Effector memory CD4-positive, alpha-beta T cell (primary cell): ENCODE results near the gene LRBA.

ENCODE experiments used
- DNase-seq, 3 donors: peaks; one replicate each; pipeline ENCODE4 v3.0.0-alpha.2; 2020
- H3K27ac ChIP-seq: 2 replicates; pipeline ENCODE4 v1.7.0; 2013; ENCODE audit warnings: mild to moderate bottlenecking, low read length, moderate library complexity; ENCODE audit not compliant: insufficient read depth, poor library complexity, severe bottlenecking
- H3K27me3 ChIP-seq: replicated peaks from 2 replicates; pipeline ENCODE4 v1.7.0; 2013; ENCODE audit warnings: mild to moderate bottlenecking, low read length; ENCODE audit not compliant: insufficient read depth, control insufficient read depth, poor library complexity, severe bottlenecking
- H3K36me3 ChIP-seq: 2 replicates; pipeline ENCODE4 v1.7.0; 2013; ENCODE audit warnings: mild to moderate bottlenecking, low read length, moderate library complexity; ENCODE audit not compliant: control insufficient read depth, insufficient read depth
- H3K4me1 ChIP-seq: 2 replicates; pipeline ENCODE4 v1.7.0; 2013; ENCODE audit warnings: low read length, mild to moderate bottlenecking; ENCODE audit not compliant: control insufficient read depth, insufficient read depth, poor library complexity, severe bottlenecking
- H3K4me3 ChIP-seq: 2 replicates; pipeline ENCODE4 v1.7.0; 2013; ENCODE audit warnings: low read length, low read depth, mild to moderate bottlenecking; ENCODE audit not compliant: insufficient read depth, poor library complexity, severe bottlenecking
- H3K9me3 ChIP-seq: 2 replicates; pipeline ENCODE4 v1.7.0; 2013; ENCODE audit warnings: mild to moderate bottlenecking, low read length, moderate library complexity; ENCODE audit not compliant: control insufficient read depth

Gene LRBA

GRCh38 chr4:150588316-150588715, 426.8 kb downstream of the LRBA start:
- Histone ChIP-seq H3K4me1 (no peaks in the 10 kb centered on the region), H3K9me3 (no peaks in the 10 kb centered on the region), H3K4me3 (no peak overlapping the region), H3K36me3 (peaks cover 21% of the 10 kb centered on the region), H3K27me3 (no peaks in the 10 kb centered on the region), H3K27ac (no peak overlapping the region)
- no peak for DNase-seq

GRCh38 chr4:150586162-150586810, 428.8 kb downstream of the LRBA start:
- Histone ChIP-seq H3K27ac (no peak overlapping the region), H3K4me1 (no peaks in the 10 kb centered on the region), H3K36me3 (peaks cover 33% of the 10 kb centered on the region), H3K9me3 (no peaks in the 10 kb centered on the region), H3K27me3 (no peaks in the 10 kb centered on the region), H3K4me3 (no peak overlapping the region)
- no peak for DNase-seq

- Histone ChIP-seq H3K27me3 (no peaks in the 10 kb centered on the region), H3K4me3 (no peak overlapping the region), H3K36me3 (peaks cover 30% of the 10 kb centered on the region), H3K4me1 (no peaks in the 10 kb centered on the region), H3K27ac (no peak overlapping the region), H3K9me3 (no peaks in the 10 kb centered on the region)
- no peak for DNase-seq
These were observed 429.5 kb downstream of the LRBA start for GRCh38 chr4:150585611-150586010.

- DNase-seq = no peak
- Histone ChIP-seq H3K27me3 (no peaks in the 10 kb centered on the region), H3K27ac (no peak overlapping the region), H3K4me3 (no peak overlapping the region), H3K36me3 (peaks cover 30% of the 10 kb centered on the region), H3K9me3 (no peaks in the 10 kb centered on the region), H3K4me1 (no peaks in the 10 kb centered on the region)
These were observed 430.8 kb downstream of the LRBA start for GRCh38 chr4:150584111-150584915.

- Histone ChIP-seq H3K27me3 (no peaks in the 10 kb centered on the region), H3K4me3 (no peak overlapping the region), H3K4me1 (no peaks in the 10 kb centered on the region), H3K9me3 (no peaks in the 10 kb centered on the region), H3K36me3 (peaks cover 30% of the 10 kb centered on the region), H3K27ac (no peak overlapping the region)
- no peak for DNase-seq
These were observed 431.6 kb downstream of the LRBA start for GRCh38 chr4:150583287-150584110.

- Histone ChIP-seq H3K4me1 (no peaks in the 10 kb centered on the region), H3K4me3 (no peak overlapping the region), H3K36me3 (peaks cover 30% of the 10 kb centered on the region), H3K9me3 (no peaks in the 10 kb centered on the region), H3K27me3 (no peaks in the 10 kb centered on the region), H3K27ac (no peak overlapping the region)
- DNase-seq = no peak
These were observed 432.2 kb downstream of the LRBA start for GRCh38 chr4:150582873-150583286.

- no peak within 1 kb of the TSS for H3K4me3 ChIP-seq
- no peak for DNase-seq
- H3K27ac ChIP-seq = no peak within 1 kb of the TSS
- no peaks in the 10 kb centered on the region for H3K27me3 ChIP-seq
- H3K9me3 ChIP-seq = no peaks in the 10 kb centered on the region
- H3K4me1 ChIP-seq = no peaks in the 10 kb centered on the region
- peaks cover 30% of the 10 kb centered on the region for H3K36me3 ChIP-seq
These were observed 432.8 kb downstream of the LRBA start, which contains the start of gene MAB21L2 for GRCh38 chr4:150582146-150582872. Gene MAB21L2 (plus strand): TSS chr4:150582151. CDS start chr4:150583030, 879 bp downstream.

GRCh38 chr4:150581641-150582051, 433.4 kb downstream of the LRBA start:
- no peak for DNase-seq
- H3K9me3 ChIP-seq = no peaks in the 10 kb centered on the region
- H3K27me3 ChIP-seq = no peaks in the 10 kb centered on the region
- peaks cover 30% of the 10 kb centered on the region for H3K36me3 ChIP-seq
- no peaks in the 10 kb centered on the region for H3K4me1 ChIP-seq
- H3K27ac ChIP-seq = no peak overlapping the region
- no peak overlapping the region for H3K4me3 ChIP-seq

- H3K27me3 ChIP-seq = no peaks in the 10 kb centered on the region
- DNase-seq = no peak
- H3K27ac ChIP-seq = no peak overlapping the region
- peaks cover 30% of the 10 kb centered on the region for H3K36me3 ChIP-seq
- no peaks in the 10 kb centered on the region for H3K4me1 ChIP-seq
- H3K9me3 ChIP-seq = no peaks in the 10 kb centered on the region
- no peak overlapping the region for H3K4me3 ChIP-seq
These were observed 434.0 kb downstream of the LRBA start for GRCh38 chr4:150581056-150581605.
